Gastroesophageal sphincter (tissue), 3 donors: Measurements from ENCODE around the gene PANK4.

Experiments
- CTCF ChIP-seq, 4 experiments: fragments of 200-600 bp in 2 of 4; fragments of 450-650 bp in 2 of 4; sonication (generic) in 1 of 4; IDR thresholded peaks; one replicate each; pipeline ENCODE4 v1.5.1; 2017 to 2019; ENCODE audit warnings: antibody characterized with exemption in 4 of 4, mild to moderate bottlenecking in 2 of 4, moderate library complexity in 2 of 4
- POLR2A ChIP-seq, 2 donors: fragments of 450-650 bp; IDR thresholded peaks; one replicate each; pipeline ENCODE4 v1.6.1; 2017; ENCODE audit warnings: antibody characterized with exemption in 2 of 2, mild to moderate bottlenecking in 2 of 2, moderate library complexity in 1 of 2

DNA sequence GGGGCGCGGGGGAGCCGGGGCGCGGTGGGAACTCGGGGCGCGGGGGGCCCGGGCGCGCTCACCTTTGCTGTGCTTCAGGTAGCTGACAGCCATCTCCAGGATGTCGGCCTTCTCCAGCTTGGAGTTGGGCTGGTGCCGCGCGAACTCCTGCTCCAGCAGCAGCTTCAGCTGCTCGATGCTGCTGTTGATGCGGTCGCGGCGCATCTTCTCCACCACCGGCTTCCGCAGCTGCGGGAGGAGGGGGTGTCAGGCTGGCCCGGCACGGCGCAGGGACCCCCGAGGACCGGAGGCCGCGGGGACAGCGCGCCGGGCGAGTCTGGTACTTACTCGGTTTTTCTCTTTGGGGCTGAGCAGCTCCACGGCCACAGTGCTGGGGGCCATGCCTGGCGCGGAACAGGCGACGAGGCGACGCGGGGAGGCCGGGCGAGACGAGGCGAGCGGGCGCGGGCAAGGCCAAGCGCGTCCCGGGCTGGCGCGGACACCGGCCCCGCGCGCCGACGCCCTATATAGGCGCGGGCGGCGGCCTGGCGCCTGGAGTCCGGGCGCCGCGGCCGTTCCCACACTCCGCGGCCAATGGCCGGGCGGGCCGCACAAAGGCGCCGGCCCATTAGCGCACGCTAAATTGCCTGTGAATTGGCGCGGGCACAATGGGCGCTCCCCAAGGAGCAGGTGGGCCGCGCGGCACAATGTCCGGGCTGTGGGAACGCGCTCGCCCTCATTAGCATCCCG lies 3.6 kb upstream of the PANK4 start, which contains the start of gene HES5:
- no peak for TF ChIP-seq CTCF (IDR thresholded peaks at IDR 0.05)
- no peak for TF ChIP-seq POLR2A (IDR thresholded peaks at IDR 0.05)
